HepG2 (cell line): ENCODE results near the gene BRI3BP. TPM values are rescaled to one million over a fixed set of nuclear protein-coding genes. Genes with fewer than 3 reads are reported as not detected.

Source experiments
- FOXA3 ChIP-seq: IDR thresholded peaks from 2 replicates; pipeline ENCODE4 v1.6.1; 2016; ENCODE audit warnings: missing genetic modification reagents, missing compliant biosample characterization
- HCFC1 ChIP-seq: fragments of 150-350 bp; IDR thresholded peaks from 2 replicates; pipeline ENCODE4 v1.6.1; 2014; ENCODE audit warnings: low read depth, low read length
- HMGXB3 ChIP-seq: sonication (generic); formaldehyde crosslinking; IDR thresholded peaks from 2 replicates; pipeline ENCODE4 v1.4.0; 2020; ENCODE audit warnings: missing genetic modification reagents, borderline replicate concordance
- HNRNPUL1 ChIP-seq: fragments of 200-400 bp; formaldehyde crosslinking; IDR thresholded peaks from 2 replicates; pipeline ENCODE4 v1.6.1; 2017; ENCODE audit warnings: low read depth, mild to moderate bottlenecking, low read length, moderate library complexity
- KAT7 ChIP-seq: IDR thresholded peaks from 2 replicates; pipeline ENCODE4 v1.6.1; 2018; ENCODE audit warnings: borderline replicate concordance, missing compliant biosample characterization
- LCORL ChIP-seq, 2 experiments: fragments of 450-650 bp in 1 of 2; sonication (generic) in 1 of 2; formaldehyde crosslinking in 1 of 2; IDR thresholded peaks; 2 replicates each; pipeline versions ENCODE4 v1.5.0 to v1.6.1; 2017 to 2020; ENCODE audit warnings: antibody characterized with exemption in 1 of 2, missing genetic modification reagents in 1 of 2
- MEIS1 ChIP-seq: sonication (generic); formaldehyde crosslinking; IDR thresholded peaks from 2 replicates; pipeline ENCODE4 v1.9.0; 2021; ENCODE audit warnings: mild to moderate bottlenecking, missing genetic modification reagents, moderate library complexity, borderline replicate concordance
- NFE2 ChIP-seq: sonication (generic); formaldehyde crosslinking; IDR thresholded peaks from 2 replicates; pipeline ENCODE4 v1.4.0; 2020; ENCODE audit warnings: missing genetic modification reagents
- SETDB1 ChIP-seq: sonication (generic); formaldehyde crosslinking; IDR thresholded peaks from 2 replicates; pipeline ENCODE4 v1.5.1; 2020; ENCODE audit warnings: missing genetic modification reagents, mild to moderate bottlenecking, borderline replicate concordance
- SRY ChIP-seq: sonication (generic); formaldehyde crosslinking; IDR thresholded peaks from 2 replicates; pipeline ENCODE4 v1.8.0; 2022; ENCODE audit warnings: mild to moderate bottlenecking, missing genetic modification reagents
- STAT6 ChIP-seq: sonication (generic); formaldehyde crosslinking; IDR thresholded peaks from 2 replicates; pipeline ENCODE4 v1.4.0; 2020; ENCODE audit warnings: missing genetic modification reagents, mild to moderate bottlenecking, borderline replicate concordance
- TAF1 ChIP-seq: sonication (generic); formaldehyde crosslinking; IDR thresholded peaks from 2 replicates; pipeline ENCODE4 v1.4.0; 2020; ENCODE audit warnings: missing genetic modification reagents
- TRIM24 ChIP-seq: sonication (generic); formaldehyde crosslinking; IDR thresholded peaks from 2 replicates; pipeline ENCODE4 v1.8.0; 2022; ENCODE audit warnings: mild to moderate bottlenecking, missing genetic modification reagents
- U2AF1 ChIP-seq: fragments of 200-400 bp; formaldehyde crosslinking; optimal IDR thresholded peaks from 2 replicates; pipeline ENCODE3; 2017; ENCODE audit warnings: mild to moderate bottlenecking, low read depth, low read length
- ZBED4 ChIP-seq: sonication (generic); formaldehyde crosslinking; IDR thresholded peaks from 2 replicates; pipeline ENCODE4 v1.4.0; 2020; ENCODE audit warnings: missing genetic modification reagents, borderline replicate concordance
- ZFP36L1 ChIP-seq: sonication (generic); formaldehyde crosslinking; IDR thresholded peaks from 2 replicates; pipeline ENCODE4 v1.8.0; 2022; ENCODE audit warnings: mild to moderate bottlenecking, missing genetic modification reagents, moderate library complexity
- ZNF850 ChIP-seq: sonication (generic); formaldehyde crosslinking; conservative IDR thresholded peaks from 2 replicates; pipeline ENCODE4 v1.9.0; 2021; ENCODE audit warnings: mild to moderate bottlenecking, missing genetic modification reagents
- polyA plus RNA-seq, 8 experiments: library from polyadenylated mRNA; depleted of rRNA in 3 of 8; stranded (reverse) in 7 of 8; unstranded in 1 of 8; fragments of >200 nt; fragmentation: Illumina TruSeq in 4 of 8; extraction: Trizol in 4 of 8; gene quantifications; 2 replicates each; pipeline versions ENCODE4 v1.2.1 to v1.2.3, GENCODE V29; 2011 to 2016; ENCODE audit warnings: low read depth in 4 of 8, missing spikeins in 1 of 8, mixed read lengths in 1 of 8; ENCODE audit not compliant: insufficient read depth in 1 of 8
- total RNA-seq, 5 experiments: library from RNA; depleted of rRNA; stranded (reverse); fragments of >200 nt; fragmentation: Illumina TruSeq; extraction: Trizol; gene quantifications; 2 replicates each; pipeline ENCODE4 v1.2.3, GENCODE V29; 2016; ENCODE audit warnings: low read depth in 1 of 5
- TF ChIP-seq, protein P1 (sequence below): sonication (generic); formaldehyde crosslinking; IDR thresholded peaks from 2 replicates; pipeline ENCODE4 v1.4.0; 2020; ENCODE audit warnings: missing genetic modification reagents, borderline replicate concordance

Gene BRI3BP
- total and polyA plus RNA-seq, 2 of the 13 experiments (the other 11 are each of a cell fraction or from before 2014, with no cell fraction given): 7.5 to 21.1 TPM

DNA sequence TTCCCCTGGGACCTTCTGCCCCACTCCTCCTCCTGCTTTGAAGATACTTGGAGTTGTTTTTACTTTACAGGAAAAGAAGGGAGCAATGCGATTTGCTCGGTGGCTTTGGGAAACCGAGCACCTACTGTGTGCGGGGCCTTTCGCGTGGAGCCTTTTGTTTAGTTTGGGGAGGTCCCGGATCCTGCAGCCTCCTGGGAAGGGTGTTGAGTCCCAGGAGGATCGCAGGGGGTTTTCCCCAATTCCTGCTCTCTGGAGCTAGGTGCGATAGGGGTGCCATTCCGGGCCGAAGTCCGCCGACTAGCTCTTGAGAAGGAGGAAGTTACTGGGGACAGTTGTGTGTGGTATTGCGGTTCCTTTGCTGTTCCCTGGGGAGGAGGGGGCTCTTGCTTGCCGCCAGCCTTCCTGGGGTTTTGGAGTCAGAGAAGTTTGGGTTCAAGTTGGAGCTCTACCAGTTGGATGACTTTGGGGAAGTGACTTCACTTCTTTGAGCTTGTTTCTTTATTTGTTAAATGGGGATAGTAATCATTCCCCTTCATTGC is 1.1 kb downstream of the BRI3BP start (continued):
- TF ChIP-seq KAT7 (CRISPR knock-in tag): no peak
- no peak for TF ChIP-seq ZNF850 (CRISPR knock-in tag)
- 0 out of 2 replicates have a peak, but pooled peaks have one; percentile 28 for TF ChIP-seq ZFP36L1 (CRISPR knock-in tag)
- no peak for TF ChIP-seq FOXA3 (CRISPR knock-in tag)
- TF ChIP-seq MEIS1 (CRISPR knock-in tag): no peak
- TF ChIP-seq HCFC1: no peak
- TF ChIP-seq NFE2: no peak
- no peak for TF ChIP-seq U2AF1
- no peak for TF ChIP-seq LCORL (IDR thresholded peaks at IDR 0.05)
- TF ChIP-seq LCORL (CRISPR knock-in tag; IDR thresholded peaks at IDR 0.05): peak; percentile 61
- TF ChIP-seq, protein P1, sequence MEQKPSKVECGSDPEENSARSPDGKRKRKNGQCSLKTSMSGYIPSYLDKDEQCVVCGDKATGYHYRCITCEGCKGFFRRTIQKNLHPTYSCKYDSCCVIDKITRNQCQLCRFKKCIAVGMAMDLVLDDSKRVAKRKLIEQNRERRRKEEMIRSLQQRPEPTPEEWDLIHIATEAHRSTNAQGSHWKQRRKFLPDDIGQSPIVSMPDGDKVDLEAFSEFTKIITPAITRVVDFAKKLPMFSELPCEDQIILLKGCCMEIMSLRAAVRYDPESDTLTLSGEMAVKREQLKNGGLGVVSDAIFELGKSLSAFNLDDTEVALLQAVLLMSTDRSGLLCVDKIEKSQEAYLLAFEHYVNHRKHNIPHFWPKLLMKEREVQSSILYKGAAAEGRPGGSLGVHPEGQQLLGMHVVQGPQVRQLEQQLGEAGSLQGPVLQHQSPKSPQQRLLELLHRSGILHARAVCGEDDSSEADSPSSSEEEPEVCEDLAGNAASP (CRISPR knock-in tag): no peak
- TF ChIP-seq ZBED4 (CRISPR knock-in tag): no peak
- no peak for TF ChIP-seq HMGXB3
- no peak for TF ChIP-seq HNRNPUL1
- TF ChIP-seq SETDB1 (CRISPR knock-in tag): no peak
- no peak for TF ChIP-seq TRIM24 (CRISPR knock-in tag)
- TF ChIP-seq STAT6 (CRISPR knock-in tag): no peak
- no peak for TF ChIP-seq SRY (CRISPR knock-in tag)
- no peak for TF ChIP-seq TAF1
